ENCODE measurements around the gene PDSS2. TPM values are rescaled to one million over a fixed set of nuclear protein-coding genes. Genes with fewer than 3 reads are reported as not detected.
"Not testable (repeated sequence)": the region's sequence is repeated elsewhere in the genome, so short reads cannot be mapped to it uniquely, and the experiment has no call there.

Gene PDSS2
- total RNA-seq, 8 experiments from 2014 or later: 6.8 to 14.4 (median 8.7) TPM

DNA sequence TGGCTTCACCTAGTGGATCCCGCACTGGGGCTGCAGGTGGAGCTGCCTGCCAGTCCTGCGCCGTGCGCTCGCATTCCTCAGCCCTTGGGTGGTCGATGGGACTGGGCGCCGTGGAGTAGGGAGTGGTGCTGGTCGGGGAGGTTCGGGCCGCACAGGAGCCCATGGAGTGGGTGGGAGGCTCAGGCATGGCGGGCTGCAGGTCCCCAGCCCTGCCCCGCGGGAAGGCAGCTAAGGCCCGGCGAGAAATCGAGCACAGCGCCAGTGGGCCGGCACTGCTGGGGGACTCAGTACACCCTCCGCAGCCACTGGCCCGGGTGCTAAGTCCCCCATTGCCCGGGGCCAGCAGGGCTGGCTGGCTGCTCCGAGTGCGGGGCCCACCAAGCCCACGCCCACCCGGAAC, 95.2 kb downstream of the PDSS2 start:
- no CpG with 5 or more reads among the region's 26 CpGs for WGBS, 10 experiments
- H3K27ac ChIP-seq; in situ Hi-C loops (cut with MboI; ENCODE audit: low pct_unique_long_range_greater_than_20kb in 2 of 9, low sequenced_read_pairs in 9 of 9, unreplicated experiment in 9 of 9); ATAC-seq (replicated peaks in 6 of 8); H3K4me1 ChIP-seq (replicated peaks in 1 of 2); H3K4me3 ChIP-seq: not testable (repeated sequence)

DNA sequence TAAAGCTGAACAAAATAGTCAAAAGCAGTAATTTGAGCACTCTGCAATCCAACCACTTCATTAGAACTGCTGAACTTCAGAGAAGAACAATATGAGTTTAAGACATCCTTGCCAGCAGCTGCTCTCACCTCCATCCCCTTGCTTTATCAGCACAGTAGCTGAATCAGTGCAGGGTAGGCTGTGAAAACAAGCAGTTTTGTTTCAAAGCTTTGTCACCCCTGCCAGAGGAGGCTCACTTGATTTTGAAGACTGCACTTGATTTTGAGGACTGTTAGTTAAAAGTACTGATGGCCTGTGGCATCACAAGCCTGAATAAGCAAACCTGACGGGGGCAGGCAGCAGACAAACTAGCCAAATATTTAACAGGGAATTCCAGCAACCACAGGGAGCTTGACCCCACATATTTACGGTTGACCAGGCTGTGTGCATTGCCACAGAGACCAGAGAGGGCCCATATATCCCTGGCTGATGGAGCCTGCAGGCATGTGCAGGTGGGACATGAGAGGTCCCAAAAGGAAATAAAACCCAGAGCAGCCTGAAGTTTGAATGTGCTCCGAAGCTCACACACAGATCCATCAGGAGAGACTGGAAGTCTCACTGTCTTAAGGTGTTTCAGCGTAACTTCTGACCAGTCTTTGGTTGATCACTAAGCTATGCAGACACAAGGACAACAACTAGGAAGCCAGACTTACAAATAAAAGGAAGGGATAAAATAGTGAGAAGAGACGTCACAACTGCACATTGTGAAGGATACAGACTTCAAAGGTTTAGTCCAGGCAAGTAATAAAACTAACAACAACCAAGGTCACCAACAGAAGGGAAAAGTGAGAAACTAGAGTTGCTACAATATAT, 97.4 kb downstream of the PDSS2 start:
- H3K27ac ChIP-seq: no peak overlapping the region
- no peak overlapping the region for H3K4me3 ChIP-seq
- ATAC-seq (replicated peaks in 6 of 8): no peak
- peaks cover 0 to 2% of the 10 kb centered on the region in 2 donors for H3K4me1 ChIP-seq (replicated peaks in 1 of 2)
- in situ Hi-C loops (cut with MboI; ENCODE audit: low pct_unique_long_range_greater_than_20kb in 2 of 9, low sequenced_read_pairs in 9 of 9, unreplicated experiment in 9 of 9): no loop called here
- 57 to 100% (median 85%) methylated on average over 1 to 5 of the region's 5 CpGs for WGBS, 10 experiments

GRCh38 chr6:107360476-107360875, 98.9 kb downstream of the PDSS2 start:
- Histone ChIP-seq H3K27ac (no peak overlapping the region), H3K4me3 (no peak overlapping the region), H3K4me1 (replicated peaks in 1 of 2) (peaks cover 0 to 2% of the 10 kb centered on the region in 2 donors)
- in situ Hi-C loops (cut with MboI; ENCODE audit: low pct_unique_long_range_greater_than_20kb in 2 of 9, low sequenced_read_pairs in 9 of 9, unreplicated experiment in 9 of 9): no loop called here
- no peak for ATAC-seq (replicated peaks in 6 of 8)
- 50 to 100% (median 85%) methylated on average over 1 to 2 of the region's 2 CpGs; no CpG with 5 or more reads in 2 of the 10 experiments for WGBS, 10 experiments

- Histone ChIP-seq H3K4me1 (replicated peaks in 1 of 2) (peaks cover 0 to 7% of the 10 kb centered on the region in 2 donors), H3K27ac (no peak overlapping the region), H3K4me3 (no peak overlapping the region)
- ATAC-seq (replicated peaks in 6 of 8): no peak
- 75 to 100% (median 93%) methylated on average over 1 to 2 of the region's 2 CpGs; no CpG with 5 or more reads in 2 of the 10 experiments for WGBS, 10 experiments
- in situ Hi-C loops (cut with MboI; ENCODE audit: low pct_unique_long_range_greater_than_20kb in 2 of 9, low sequenced_read_pairs in 9 of 9, unreplicated experiment in 9 of 9): no loop called here
Observed at GRCh38 chr6:107357842-107358241, 101.5 kb downstream of the PDSS2 start.

- Histone ChIP-seq H3K4me3 (no peak overlapping the region), H3K4me1 (replicated peaks in 1 of 2) (peaks cover 0 to 7% of the 10 kb centered on the region in 2 donors), H3K27ac (no peak overlapping the region)
- in situ Hi-C loops (cut with MboI; ENCODE audit: low pct_unique_long_range_greater_than_20kb in 2 of 9, low sequenced_read_pairs in 9 of 9, unreplicated experiment in 9 of 9): no loop called here
- WGBS, 10 experiments: 56 to 100% (median 80%) methylated on average over 1 to 2 of the region's 2 CpGs; no CpG with 5 or more reads in 1 of the 10 experiments
- ATAC-seq (replicated peaks in 6 of 8): peak in 1 of 8 experiments; percentile 23
Observed at GRCh38 chr6:107357031-107357430, 102.3 kb downstream of the PDSS2 start.

- no peak for ATAC-seq (replicated peaks in 6 of 8)
- peaks cover 0 to 7% of the 10 kb centered on the region in 2 donors for H3K4me1 ChIP-seq (replicated peaks in 1 of 2)
- 60 to 100% (median 92%) methylated on average over 1 to 3 of the region's 3 CpGs for WGBS, 10 experiments
- in situ Hi-C loops (cut with MboI; ENCODE audit: low pct_unique_long_range_greater_than_20kb in 2 of 9, low sequenced_read_pairs in 9 of 9, unreplicated experiment in 9 of 9): no loop called here
- no peak overlapping the region for H3K4me3 ChIP-seq
- H3K27ac ChIP-seq: no peak overlapping the region
Observed at GRCh38 chr6:107355659-107356058, 103.7 kb downstream of the PDSS2 start.

- no peak overlapping the region for H3K27ac ChIP-seq
- WGBS, 10 experiments: 20 to 100% (median 40%) methylated on average over 1 to 2 of the region's 2 CpGs; no CpG with 5 or more reads in 1 of the 10 experiments
- in situ Hi-C loops (cut with MboI; ENCODE audit: low pct_unique_long_range_greater_than_20kb in 2 of 9, low sequenced_read_pairs in 9 of 9, unreplicated experiment in 9 of 9): no loop called here
- H3K4me1 ChIP-seq (replicated peaks in 1 of 2): peaks cover 0 to 7% of the 10 kb centered on the region in 2 donors
- no peak overlapping the region for H3K4me3 ChIP-seq
- peak in 3 of 8 experiments; percentile 35 to 52 (median 51) for ATAC-seq (replicated peaks in 6 of 8)
Observed at GRCh38 chr6:107354451-107354850, 104.9 kb downstream of the PDSS2 start.

- in situ Hi-C loops (cut with MboI; ENCODE audit: low pct_unique_long_range_greater_than_20kb in 2 of 9, low sequenced_read_pairs in 9 of 9, unreplicated experiment in 9 of 9): no loop called here
- peaks cover 0 to 7% of the 10 kb centered on the region in 2 donors for H3K4me1 ChIP-seq (replicated peaks in 1 of 2)
- no peak overlapping the region for H3K27ac ChIP-seq
- WGBS, 10 experiments: 53 to 100% (median 73%) methylated on average over 1 of the region's 1 CpG; no CpG with 5 or more reads in 2 of the 10 experiments
- ATAC-seq (replicated peaks in 6 of 8): no peak
- no peak overlapping the region for H3K4me3 ChIP-seq
Observed at GRCh38 chr6:107353773-107354382, 105.5 kb downstream of the PDSS2 start.

DNA sequence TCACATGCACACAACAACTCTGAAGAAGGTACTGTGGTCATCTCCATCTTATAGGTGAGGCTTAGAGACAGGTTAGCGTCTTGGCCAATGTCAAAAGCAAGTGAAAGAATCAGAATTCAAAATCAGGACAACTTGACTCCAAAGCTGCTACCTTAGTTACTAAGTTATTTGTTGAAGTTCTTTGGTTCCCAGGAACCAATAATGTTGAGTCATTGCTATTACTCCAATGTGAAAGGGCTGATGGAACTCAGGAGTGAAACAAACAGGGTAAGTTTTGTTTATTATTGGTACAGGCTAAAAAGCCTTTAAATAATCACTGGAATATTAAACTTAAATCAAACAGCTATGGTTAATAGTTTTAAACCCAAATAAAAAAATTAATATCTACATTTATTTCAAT, 111.1 kb downstream of the PDSS2 start:
- Histone ChIP-seq H3K4me3 (no peak overlapping the region), H3K27ac (no peak overlapping the region), H3K4me1 (replicated peaks in 1 of 2) (peaks cover 0 to 7% of the 10 kb centered on the region in 2 donors)
- in situ Hi-C loops (cut with MboI; ENCODE audit: low pct_unique_long_range_greater_than_20kb in 2 of 9, low sequenced_read_pairs in 9 of 9, unreplicated experiment in 9 of 9): no loop called here
- WGBS, 10 experiments: 92 to 100% (median 100%) methylated on average over 1 of the region's 1 CpG; no CpG with 5 or more reads in 5 of the 10 experiments
- ATAC-seq (replicated peaks in 6 of 8): no peak

- Histone ChIP-seq H3K4me1 (replicated peaks in 1 of 2) (peaks cover 0 to 7% of the 10 kb centered on the region in 2 donors), H3K27ac (no peak overlapping the region), H3K4me3 (no peak overlapping the region)
- no peak for ATAC-seq (replicated peaks in 6 of 8)
- in situ Hi-C loops (cut with MboI; ENCODE audit: low pct_unique_long_range_greater_than_20kb in 2 of 9, low sequenced_read_pairs in 9 of 9, unreplicated experiment in 9 of 9): no loop called here
Observed at GRCh38 chr6:107345393-107345792, 114.0 kb downstream of the PDSS2 start.

- 36 to 100% (median 88%) methylated on average over 1 to 2 of the region's 2 CpGs; no CpG with 5 or more reads in 5 of the 10 experiments for WGBS, 10 experiments
- Histone ChIP-seq H3K4me3 (no peak overlapping the region), H3K27ac (no peak overlapping the region), H3K4me1 (replicated peaks in 1 of 2) (peaks cover 0 to 7% of the 10 kb centered on the region in 2 donors)
- in situ Hi-C loops (cut with MboI; ENCODE audit: low pct_unique_long_range_greater_than_20kb in 2 of 9, low sequenced_read_pairs in 9 of 9, unreplicated experiment in 9 of 9): no loop called here
- ATAC-seq (replicated peaks in 6 of 8): no peak
Observed at GRCh38 chr6:107344981-107345380, 114.4 kb downstream of the PDSS2 start.

- ATAC-seq (replicated peaks in 6 of 8): no peak
- H3K27ac ChIP-seq: no peak overlapping the region
- in situ Hi-C loops (cut with MboI; ENCODE audit: low pct_unique_long_range_greater_than_20kb in 2 of 9, low sequenced_read_pairs in 9 of 9, unreplicated experiment in 9 of 9): no loop called here
- no peak overlapping the region for H3K4me3 ChIP-seq
- peaks cover 0 to 7% of the 10 kb centered on the region in 2 donors for H3K4me1 ChIP-seq (replicated peaks in 1 of 2)
- 51 to 100% (median 70%) methylated on average over 1 to 2 of the region's 2 CpGs; no CpG with 5 or more reads in 2 of the 10 experiments for WGBS, 10 experiments
Observed at GRCh38 chr6:107344383-107344782, 115.0 kb downstream of the PDSS2 start.

DNA sequence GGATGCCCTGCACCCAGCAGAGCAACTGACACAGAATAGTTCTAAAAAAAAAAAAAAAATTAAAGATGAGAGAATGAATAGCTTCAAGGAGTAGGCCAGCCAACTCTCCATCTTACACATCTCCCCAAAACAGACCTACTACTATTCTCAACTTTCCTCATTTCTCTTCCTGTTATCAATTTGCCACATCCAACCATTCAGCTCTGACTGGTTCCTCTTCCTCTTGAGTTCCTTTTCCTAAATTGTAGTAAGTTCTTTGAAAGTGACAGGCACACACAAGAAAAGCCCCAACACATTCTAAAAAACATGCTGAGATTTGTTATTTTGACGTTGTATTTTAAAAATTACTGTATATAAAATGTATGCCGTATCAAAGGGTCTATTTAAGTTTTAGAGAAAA, 117.2 kb downstream of the PDSS2 start:
- no peak for ATAC-seq (replicated peaks in 6 of 8)
- Histone ChIP-seq H3K27ac (no peak overlapping the region), H3K4me3 (no peak overlapping the region), H3K4me1 (replicated peaks in 1 of 2) (peaks cover 0 to 7% of the 10 kb centered on the region in 2 donors)
- WGBS, 10 experiments: 50 to 100% (median 91%) methylated on average over 1 to 2 of the region's 2 CpGs; no CpG with 5 or more reads in 1 of the 10 experiments
- in situ Hi-C loops (cut with MboI; ENCODE audit: low pct_unique_long_range_greater_than_20kb in 2 of 9, low sequenced_read_pairs in 9 of 9, unreplicated experiment in 9 of 9): no loop called here

Measured in motor neuron (in vitro differentiated cells).